Activated naive CD8-positive, alpha-beta T cell treated with anti-CD3 and anti-CD28 coated beads, Interleukin-2, amount 10 ng/mL, durations not matched to agents 7 days and 5 days (primary cell): Measurements from ENCODE around the gene OOSP1. TPM values are rescaled to one million over a fixed set of nuclear protein-coding genes. Genes with fewer than 3 reads are reported as not detected.

Source experiments
- ATAC-seq: fragments of 150-1000 bp; cut with Tn5 transposase; one replicate; pipeline ENCODE4 v1.10.0; 2021; ENCODE audit warnings: low read depth, moderate library complexity
- POLR2A ChIA-PET: fragments of 350-600 bp; sonication (Branson Sonifier 250); formaldehyde crosslinking; loops from one replicate; lab custom pipeline; 2021; ENCODE audit warnings: antibody characterized with exemption; lab: Charles Lee
- DNase-seq: peaks from one replicate; pipeline ENCODE4 v3.0.0; 2021
- H3K27ac Mint-ChIP-seq: one replicate; pipeline ENCODE4 v1.8.0; 2022; ENCODE audit warnings: mild to moderate bottlenecking, mixed read lengths
- H3K27me3 Mint-ChIP-seq: one replicate; pipeline ENCODE4 v1.8.0; 2022; ENCODE audit warnings: mild to moderate bottlenecking, moderate library complexity, mixed read lengths
- H3K36me3 Mint-ChIP-seq: one replicate; pipeline ENCODE4 v1.8.0; 2021; ENCODE audit warnings: mild to moderate bottlenecking, mixed read lengths
- H3K4me1 Mint-ChIP-seq: one replicate; pipeline ENCODE4 v1.8.0; 2021; ENCODE audit warnings: mixed read lengths
- H3K4me3 Mint-ChIP-seq: one replicate; pipeline ENCODE4 v1.8.0; 2022; ENCODE audit warnings: mild to moderate bottlenecking, moderate library complexity, mixed read lengths
- H3K9me3 Mint-ChIP-seq: one replicate; pipeline ENCODE4 v1.8.0; 2021; ENCODE audit warnings: mixed read lengths
- total RNA-seq, 2 experiments: library from RNA; stranded (reverse); gene quantifications; one replicate each; pipeline ENCODE4 v1.2.3, GENCODE V29; 2021

OOSP1 gene
- total RNA-seq, 2 experiments from 2014 or later: not detected

- Mint-ChIP-seq H3K4me3 (no peak overlapping the region), H3K27ac (no peak overlapping the region), H3K36me3 (no peaks in the 10 kb centered on the region), H3K4me1 (no peaks in the 10 kb centered on the region), H3K27me3 (peaks cover 4% of the 10 kb centered on the region), H3K9me3 (peaks cover 2% of the 10 kb centered on the region)
- POLR2A ChIA-PET: no interaction called here
- ATAC-seq: no peak
- no peak for DNase-seq
These were observed 1.2 kb downstream of the OOSP1 start for GRCh38 chr11:59939482-59939881.

- peaks cover 5% of the 10 kb centered on the region for H3K27me3 Mint-ChIP-seq
- H3K4me3 Mint-ChIP-seq: no peak overlapping the region
- no peak overlapping the region for H3K27ac Mint-ChIP-seq
- DNase-seq (no peak), ATAC-seq (no peak)
- no peaks in the 10 kb centered on the region for H3K4me1 Mint-ChIP-seq
- H3K36me3 Mint-ChIP-seq: no peaks in the 10 kb centered on the region
- POLR2A ChIA-PET: no interaction called here
- peaks cover 2% of the 10 kb centered on the region for H3K9me3 Mint-ChIP-seq
These were observed 2.9 kb downstream of the OOSP1 start for GRCh38 chr11:59941091-59941490.

GRCh38 chr11:59943997-59944714 lies 5.9 kb downstream of the OOSP1 start:
- Mint-ChIP-seq H3K9me3 (no peaks in the 10 kb centered on the region), H3K27ac (no peak overlapping the region), H3K4me1 (no peaks in the 10 kb centered on the region), H3K27me3 (peaks cover 12% of the 10 kb centered on the region), H3K36me3 (no peaks in the 10 kb centered on the region), H3K4me3 (no peak overlapping the region)
- ATAC-seq (no peak), DNase-seq (no peak)
- POLR2A ChIA-PET: no interaction called here

GRCh38 chr11:59944720-59945119 lies 6.5 kb downstream of the OOSP1 start:
- no peaks in the 10 kb centered on the region for H3K9me3 Mint-ChIP-seq
- POLR2A ChIA-PET: no interaction called here
- no peaks in the 10 kb centered on the region for H3K4me1 Mint-ChIP-seq
- ATAC-seq (no peak), DNase-seq (no peak)
- H3K36me3 Mint-ChIP-seq: no peaks in the 10 kb centered on the region
- H3K27me3 Mint-ChIP-seq: peaks cover 12% of the 10 kb centered on the region
- H3K27ac Mint-ChIP-seq: no peak overlapping the region
- H3K4me3 Mint-ChIP-seq: no peak overlapping the region

GRCh38 chr11:59953463-59954218 lies 15.4 kb downstream of the OOSP1 start:
- Mint-ChIP-seq H3K9me3 (no peaks in the 10 kb centered on the region), H3K27me3 (peaks cover 7% of the 10 kb centered on the region), H3K4me1 (no peaks in the 10 kb centered on the region), H3K36me3 (no peaks in the 10 kb centered on the region), H3K4me3 (no peak overlapping the region), H3K27ac (no peak overlapping the region)
- ATAC-seq: no peak
- POLR2A ChIA-PET: no interaction called here
- no peak for DNase-seq

- H3K4me3 Mint-ChIP-seq: no peak overlapping the region
- H3K4me1 Mint-ChIP-seq: no peaks in the 10 kb centered on the region
- POLR2A ChIA-PET: no interaction called here
- H3K9me3 Mint-ChIP-seq: no peaks in the 10 kb centered on the region
- no peaks in the 10 kb centered on the region for H3K36me3 Mint-ChIP-seq
- no peak overlapping the region for H3K27ac Mint-ChIP-seq
- no peak for DNase-seq
- peaks cover 4% of the 10 kb centered on the region for H3K27me3 Mint-ChIP-seq
- no peak for ATAC-seq
These were observed 16.1 kb downstream of the OOSP1 start for GRCh38 chr11:59954219-59954847.

GRCh38 chr11:59957094-59957493 lies 18.9 kb downstream of the OOSP1 start:
- H3K4me1 Mint-ChIP-seq: no peaks in the 10 kb centered on the region
- H3K36me3 Mint-ChIP-seq: no peaks in the 10 kb centered on the region
- POLR2A ChIA-PET: no interaction called here
- H3K27ac Mint-ChIP-seq: no peak overlapping the region
- H3K27me3 Mint-ChIP-seq: no peaks in the 10 kb centered on the region
- ATAC-seq: no peak
- H3K4me3 Mint-ChIP-seq: no peak overlapping the region
- DNase-seq: no peak
- H3K9me3 Mint-ChIP-seq: no peaks in the 10 kb centered on the region

GRCh38 chr11:59960502-59961381 lies 22.5 kb downstream of the OOSP1 start:
- DNase-seq (no peak), ATAC-seq (no peak)
- Mint-ChIP-seq H3K36me3 (no peaks in the 10 kb centered on the region), H3K9me3 (no peaks in the 10 kb centered on the region), H3K4me3 (no peak overlapping the region), H3K27me3 (no peaks in the 10 kb centered on the region), H3K4me1 (no peaks in the 10 kb centered on the region), H3K27ac (no peak overlapping the region)
- POLR2A ChIA-PET: no interaction called here

GRCh38 chr11:59962107-59962482 lies 23.9 kb downstream of the OOSP1 start:
- Mint-ChIP-seq H3K4me3 (no peak overlapping the region), H3K4me1 (no peaks in the 10 kb centered on the region), H3K27ac (no peak overlapping the region), H3K27me3 (no peaks in the 10 kb centered on the region), H3K9me3 (no peaks in the 10 kb centered on the region), H3K36me3 (no peaks in the 10 kb centered on the region)
- POLR2A ChIA-PET: no interaction called here
- DNase-seq (no peak), ATAC-seq (no peak)

- Mint-ChIP-seq H3K27ac (no peak within 1 kb of the TSS), H3K27me3 (no peaks in the 10 kb centered on the region), H3K36me3 (no peaks in the 10 kb centered on the region), H3K4me1 (no peaks in the 10 kb centered on the region), H3K4me3 (no peak within 1 kb of the TSS), H3K9me3 (no peaks in the 10 kb centered on the region)
- POLR2A ChIA-PET: no interaction called here
- ATAC-seq (no peak), DNase-seq (no peak)
These were observed 25.5 kb downstream of the OOSP1 start, which contains the start of gene OOSP4A for GRCh38 chr11:59963733-59964132. OOSP4A (plus strand) TSS chr11:59964033; CDS start chr11:59964033, 0 bp downstream.

- H3K4me1 Mint-ChIP-seq: no peaks in the 10 kb centered on the region
- POLR2A ChIA-PET: no interaction called here
- DNase-seq (no peak), ATAC-seq (no peak)
- no peak overlapping the region for H3K27ac Mint-ChIP-seq
- no peak overlapping the region for H3K4me3 Mint-ChIP-seq
- no peaks in the 10 kb centered on the region for H3K27me3 Mint-ChIP-seq
- H3K9me3 Mint-ChIP-seq: no peaks in the 10 kb centered on the region
- no peaks in the 10 kb centered on the region for H3K36me3 Mint-ChIP-seq
These were observed 27.2 kb downstream of the OOSP1 start for GRCh38 chr11:59965424-59965823.

GRCh38 chr11:59966201-59966600 lies 28.0 kb downstream of the OOSP1 start:
- no peak for ATAC-seq
- POLR2A ChIA-PET: no interaction called here
- Mint-ChIP-seq H3K4me1 (no peaks in the 10 kb centered on the region), H3K36me3 (no peaks in the 10 kb centered on the region), H3K27me3 (no peaks in the 10 kb centered on the region), H3K27ac (no peak overlapping the region), H3K9me3 (no peaks in the 10 kb centered on the region), H3K4me3 (no peak overlapping the region)
- DNase-seq: no peak
